K562 (cell line): ENCODE results near the gene BOD1L1. TPM values are rescaled to one million over a fixed set of nuclear protein-coding genes. Genes with fewer than 3 reads are reported as not detected.

Experiments used
- ATAC-seq: fragments of 200-7000 bp; cut with Tn5 transposase; 3 replicates; pipeline ENCODE4 v1.9.1; 2020; ENCODE audit warnings: moderate library complexity
- BruUV-seq: library from RNA; stranded (reverse); fragments of 400-500 nt; replicated peaks from 2 replicates; lab custom pipeline; 2021; lab: Mats Ljungman, UMichigan
- CTCF ChIA-PET: fragments of 300-600 bp; formaldehyde crosslinking; extraction: SDS; loops from one replicate; lab custom pipeline; 2021; ENCODE audit warnings: low intra/inter-chr PET ratio; lab: Yijun Ruan, JAX
- POLR2A ChIA-PET: fragments of 300-600, 350-650 bp; sonication (Branson Sonifier 250); formaldehyde crosslinking; extraction: SDS; loops from one replicate; lab custom pipeline; 2021; ENCODE audit warnings: antibody characterized with exemption, inconsistent platforms; lab: Yijun Ruan, JAX
- DNase-seq, 4 experiments: peaks; one replicate each; pipeline versions ENCODE4 v3.0.0 to v3.0.0-alpha.2; 2011 to 2018; ENCODE audit warnings: low spot score in 3 of 4, mixed read lengths in 3 of 4; ENCODE audit errors: extremely low read depth in 1 of 4
- FAIRE-seq: peaks from 2 replicates; lab custom pipeline; 2011; peaks lifted over from hg19 to GRCh38; lab: Jason Lieb, UNC
- H2AFZ ChIP-seq: 2 replicates; pipeline ENCODE4 v1.6.0; 2011; ENCODE audit warnings: low read depth, low read length, control low read depth, inconsistent platforms
- H3K27ac ChIP-seq: fragments of 200-600 bp; 3 replicates; pipeline ENCODE4 v1.8.0; 2011; ENCODE audit warnings: low read depth, mild to moderate bottlenecking, control low read depth, inconsistent platforms, low read length, moderate library complexity, mixed read lengths; ENCODE audit errors: extremely low read depth
- H3K27me3 ChIP-seq, 2 experiments: fragments of 300-600 bp in 1 of 2; 2 replicates in 1 of 2; 3 replicates in 1 of 2; pipeline versions ENCODE4 v1.6.0 to v1.8.0; 2011; ENCODE audit warnings: inconsistent platforms in 2 of 2, low read length in 2 of 2, mild to moderate bottlenecking in 1 of 2, mixed read lengths in 1 of 2, moderate library complexity in 1 of 2; ENCODE audit not compliant: control insufficient read depth in 2 of 2, insufficient read depth in 2 of 2
- H3K36me3 ChIP-seq: fragments of 300-600 bp; 3 replicates; pipeline ENCODE4 v1.8.0; 2011; ENCODE audit warnings: mild to moderate bottlenecking, low read length, inconsistent platforms; ENCODE audit not compliant: control insufficient read depth, insufficient read depth
- H3K4me1 ChIP-seq, 2 experiments: fragments of 200-600 bp in 1 of 2; replicated peaks in 1 of 2; 2 replicates in 1 of 2; 3 replicates in 1 of 2; pipeline versions ENCODE4 v1.5.1 to v1.8.0; 2011; ENCODE audit warnings: inconsistent platforms in 2 of 2, low read length in 2 of 2, mild to moderate bottlenecking in 1 of 2, mixed read lengths in 1 of 2, moderate library complexity in 1 of 2; ENCODE audit not compliant: control insufficient read depth in 2 of 2, insufficient read depth in 2 of 2
- H3K4me2 ChIP-seq: 2 replicates; pipeline ENCODE4 v1.6.1; 2011; ENCODE audit warnings: low read length, control low read depth, inconsistent platforms, mixed read lengths; ENCODE audit not compliant: insufficient read depth
- H3K4me3 ChIP-seq: fragments of 200-600 bp; sonication (generic), shearing (Covaris generic); 2 replicates; pipeline ENCODE4 v1.5.1; 2016; ENCODE audit warnings: control low read depth, inconsistent platforms
- H3K79me2 ChIP-seq: fragments of 200-600 bp; 3 replicates; pipeline ENCODE4 v1.8.0; 2011; ENCODE audit warnings: low read length, inconsistent platforms; ENCODE audit not compliant: control insufficient read depth, insufficient read depth
- H3K9ac ChIP-seq, 2 experiments: 2 replicates each; pipeline versions ENCODE4 v1.6.0 to v1.6.1; 2011; ENCODE audit warnings: low read depth in 2 of 2, low read length in 2 of 2, control low read depth in 1 of 2, inconsistent platforms in 1 of 2, mild to moderate bottlenecking in 1 of 2, mixed read lengths in 1 of 2; ENCODE audit not compliant: insufficient read depth in 1 of 2
- H3K9me1 ChIP-seq: one replicate; pipeline ENCODE4 v1.6.0; 2011; ENCODE audit warnings: inconsistent platforms, mild to moderate bottlenecking, low read length, moderate library complexity; ENCODE audit not compliant: control insufficient read depth, insufficient read depth
- H3K9me3 ChIP-seq: replicated peaks from 2 replicates; pipeline ENCODE4 v1.5.1; 2011; ENCODE audit warnings: low read depth, low read length, inconsistent platforms; ENCODE audit not compliant: control insufficient read depth, insufficient read depth
- H4K20me1 ChIP-seq: replicated peaks from 2 replicates; pipeline ENCODE4 v1.6.1; 2011; ENCODE audit warnings: low read length, inconsistent platforms, mixed read lengths; ENCODE audit not compliant: control insufficient read depth, insufficient read depth
- ARNT ChIP-seq, 2 experiments: fragments of 450-650 bp; IDR thresholded peaks; 2 replicates each; pipeline ENCODE4 v1.6.1; 2016; ENCODE audit warnings: mild to moderate bottlenecking in 1 of 2
- BCOR ChIP-seq: fragments of 450-650 bp; IDR thresholded peaks from 2 replicates; pipeline ENCODE4 v1.6.1; 2016
- BHLHE40 ChIP-seq: IDR thresholded peaks from 2 replicates; pipeline ENCODE4 v1.6.1; 2011; ENCODE audit warnings: low read length, improper control_type of control experiment
- CBFA2T3 ChIP-seq: fragments of 450-650 bp; IDR thresholded peaks from 2 replicates; pipeline ENCODE4 v1.6.1; 2017
- CC2D1A ChIP-seq: fragments of 450-650 bp; IDR thresholded peaks from 2 replicates; pipeline ENCODE4 v1.6.1; 2017; ENCODE audit warnings: mild to moderate bottlenecking
- CTCF ChIP-seq, 3 experiments: IDR thresholded peaks in 2 of 3; conservative IDR thresholded peaks in 1 of 3; 2 replicates each; pipeline ENCODE4 v1.5.1; 2011 to 2012; ENCODE audit warnings: low read length in 3 of 3, mild to moderate bottlenecking in 3 of 3, control low read depth in 2 of 3, improper control_type of control experiment in 1 of 3, inconsistent platforms in 1 of 3, low read depth in 1 of 3, mixed read lengths in 1 of 3, moderate library complexity in 1 of 3; ENCODE audit not compliant: insufficient read depth in 2 of 3
- DEAF1 ChIP-seq: fragments of 450-650 bp; formaldehyde crosslinking; IDR thresholded peaks from 2 replicates; pipeline ENCODE4 v1.4.0; 2020; ENCODE audit warnings: mild to moderate bottlenecking, moderate library complexity
- HDAC2 ChIP-seq: fragments of 450-650 bp; IDR thresholded peaks from 2 replicates; pipeline ENCODE4 v1.6.1; 2016; ENCODE audit warnings: mild to moderate bottlenecking
- JUN ChIP-seq, 2 experiments: sonication (generic) in 1 of 2; formaldehyde crosslinking in 1 of 2; IDR thresholded peaks; 2 replicates each; pipeline versions ENCODE4 v1.6.1 to v1.8.0; 2012 to 2022; ENCODE audit warnings: borderline replicate concordance in 2 of 2, mild to moderate bottlenecking in 2 of 2, improper control_type of control experiment in 1 of 2, low read depth in 1 of 2, low read length in 1 of 2, missing genetic modification reagents in 1 of 2
- POLR2A ChIP-seq: fragments of 450-650 bp; conservative IDR thresholded peaks from 2 replicates; pipeline ENCODE4 v1.6.1; 2016
- SMARCB1 ChIP-seq: IDR thresholded peaks from 2 replicates; pipeline ENCODE4 v1.6.1; 2011; ENCODE audit warnings: improper control_type of control experiment, low read depth; ENCODE audit not compliant: insufficient read length
- SMC3 ChIP-seq: conservative IDR thresholded peaks from 2 replicates; pipeline ENCODE4 v1.6.1; 2011; ENCODE audit warnings: low read depth, low read length, improper control_type of control experiment; ENCODE audit not compliant: insufficient read depth
- STAG1 ChIP-seq: sonication (generic); formaldehyde crosslinking; IDR thresholded peaks from 2 replicates; pipeline ENCODE4 v1.5.0; 2020; ENCODE audit warnings: missing genetic modification reagents, borderline replicate concordance
- TARDBP ChIP-seq: fragments of 450-650 bp; IDR thresholded peaks from 2 replicates; pipeline ENCODE4 v1.6.1; 2016
- TGIF2 ChIP-seq: sonication (generic); formaldehyde crosslinking; IDR thresholded peaks from 2 replicates; pipeline ENCODE4 v1.8.1; 2022; ENCODE audit warnings: mild to moderate bottlenecking, missing genetic modification reagents, moderate library complexity
- ZNF184 ChIP-seq: sonication (generic); formaldehyde crosslinking; IDR thresholded peaks from 2 replicates; pipeline ENCODE4 v1.5.0; 2020; ENCODE audit warnings: missing genetic modification reagents
- ZNF384 ChIP-seq: IDR thresholded peaks from 2 replicates; pipeline ENCODE4 v1.6.1; 2012; ENCODE audit warnings: low read depth, low read length, improper control_type of control experiment
- WGBS: fragments of 100-300 bp; shearing (Covaris generic); methylation state at CpG from one replicate; pipeline ENCODE4 v1.1.6; 2016; ENCODE audit warnings: low coverage, mixed read lengths; ENCODE audit not compliant: insufficient coverage; ENCODE audit errors: missing lambda C conversion rate; 5-methylcytosine and 5-hydroxymethylcytosine counted together
- in situ Hi-C: fragments of 300-500 bp; cut with MboI; formaldehyde crosslinking; loops from 4 replicates; pipeline ENCODE4 v1.15.0; 2018; ENCODE audit warnings: inconsistent platforms, mixed read lengths
- intact Hi-C: fragments of 100-400 bp; cut with micrococcal nuclease; formaldehyde crosslinking; loops from 2 replicates; pipeline ENCODE4 v1.14.2; 2022
- polyA plus RNA-seq, 8 experiments: library from polyadenylated mRNA; depleted of rRNA in 4 of 8; stranded (reverse) in 5 of 8; unstranded in 3 of 8; fragments of >200 nt; fragmentation: Nextera tagmentation in 2 of 8; fragmentation: Illumina TruSeq in 1 of 8; extraction: Ambion mirVana in 2 of 8; extraction: Trizol in 1 of 8; gene quantifications; 2 replicates each; pipeline versions ENCODE4 v1.2.1 to v1.2.3, GENCODE V29; 2011 to 2014; ENCODE audit warnings: inconsistent platforms in 1 of 8, missing spikeins in 1 of 8
- total RNA-seq, 7 experiments: library from RNA; depleted of rRNA in 6 of 7; stranded (reverse); fragments of >200 nt in 6 of 7; fragmentation: Illumina TruSeq in 2 of 7; extraction: Trizol in 2 of 7; gene quantifications; 2 replicates each; pipeline versions ENCODE4 v1.2.1 to v1.2.3, GENCODE V29; 2011 to 2021; ENCODE audit warnings: low replicate concordance in 1 of 7

The BOD1L1 gene
- total and polyA plus RNA-seq, 9 of the 15 experiments (the other 6 are each of a cell fraction or from before 2014, with no cell fraction given) = 4.8 to 23.2 (median 17.7) TPM

GRCh38 chr4:13548984-13549546 lies 78.5 kb downstream of the BOD1L1 start:
- intact Hi-C loops (loop anchor here (1.0 to 5.0 kb wide), 5 partner anchors 67 to 820 kb away; partner anchors contain the start of gene RAB28), in situ Hi-C loops (loop anchor here (5.0 kb wide), 1 partner anchor 702 kb away; no protein-coding TSS in a partner anchor)
- DNase-seq = peak; percentile 87 to 88 (median 88)
- POLR2A ChIA-PET = no interaction called here
- no peaks in the 10 kb centered on the region for H3K36me3 ChIP-seq
- peak overlapping the region; percentile 93 for H2AFZ ChIP-seq
- H3K4me2 ChIP-seq = peak overlapping the region; percentile 83
- H3K4me3 ChIP-seq = peak overlapping the region; percentile 30; the same call in 1 of the 2 replicates
- peak; percentile 76 for ATAC-seq
- BruUV-seq = no TSS peak
- H3K9me3 ChIP-seq = peaks cover 3% of the 10 kb centered on the region; the same call in 1 of the 2 replicates
- no peak overlapping the region for H3K27ac ChIP-seq
- FAIRE-seq = peak; percentile 89
- no peaks in the 10 kb centered on the region for H3K79me2 ChIP-seq
- CTCF ChIA-PET = interaction anchor here (0.7 to 3.7 kb wide), 3 partner anchors 697 to 825 kb away, joined by 3 to 25 read pairs (median 6); no protein-coding TSS in a partner anchor
- 10% methylated on average over 21 of the region's 21 CpGs for WGBS
- peak overlapping the region in 1 of 2 experiments; percentile 88; a peak in 2 of 4 replicates for H3K9ac ChIP-seq
- no peaks in the 10 kb centered on the region for H4K20me1 ChIP-seq
- no peaks in the 10 kb centered on the region for H3K9me1 ChIP-seq
- H3K27me3 ChIP-seq = peaks cover 0 to 4% of the 10 kb centered on the region in 2 experiments; a peak in 1 of 5 replicates
- peaks cover 2 to 24% of the 10 kb centered on the region in 2 experiments; a peak in 4 of 5 replicates for H3K4me1 ChIP-seq
- TF ChIP-seq STAG1 (CRISPR knock-in tag) = peak; percentile 89; the same call in 1 of the 2 replicates
- no peak for TF ChIP-seq POLR2A
- TF ChIP-seq CC2D1A = peak; percentile 82
- no peak for TF ChIP-seq SMARCB1
- peak; percentile 90 for TF ChIP-seq DEAF1 (CRISPR knock-in tag)
- TF ChIP-seq HDAC2 = no peak
- no peak for TF ChIP-seq ZNF184 (CRISPR knock-in tag)
- TF ChIP-seq SMC3 = peak; percentile 86
- no peak for TF ChIP-seq BCOR
- TF ChIP-seq ARNT (IDR thresholded peaks at IDR 0.05) = 0 out of 4 replicates have a peak, but pooled peaks of 1 of the 2 experiments have one; percentile 4
- TF ChIP-seq BHLHE40 = 0 out of 2 replicates have a peak, but pooled peaks have one; percentile 29
- peak; percentile 85 to 94 (median 93) for TF ChIP-seq CTCF (IDR thresholded peaks at IDR 0.05 in 2 of 3, conservative IDR thresholded peaks at IDR 0.05 in 1 of 3; ENCODE audit: insufficient read depth in 2 of 3, low read depth in 1 of 3, low read length in 3 of 3)
- TF ChIP-seq TARDBP = 0 out of 2 replicates have a peak, but pooled peaks have one; percentile 28
- no peak for TF ChIP-seq CBFA2T3
- TF ChIP-seq ZNF384 = 0 out of 2 replicates have a peak, but pooled peaks have one; percentile 40
- TF ChIP-seq TGIF2 (CRISPR knock-in tag) = no peak
- no peak for TF ChIP-seq JUN (IDR thresholded peaks at IDR 0.05; ENCODE audit: borderline replicate concordance, low read depth, low read length)
- TF ChIP-seq JUN (CRISPR knock-in tag; IDR thresholded peaks at IDR 0.05; ENCODE audit: borderline replicate concordance) = 0 out of 2 replicates have a peak, but pooled peaks have one; percentile 27
